DMS79 treated with DMSO at 0.1 percent for 48 hours (cell line): ENCODE measurements around the gene PLCB4.

ENCODE experiments used
- DNase-seq: peaks from one replicate; lab custom pipeline; 2025; lab: John Stamatoyannopoulos, UW

Gene PLCB4

DNA sequence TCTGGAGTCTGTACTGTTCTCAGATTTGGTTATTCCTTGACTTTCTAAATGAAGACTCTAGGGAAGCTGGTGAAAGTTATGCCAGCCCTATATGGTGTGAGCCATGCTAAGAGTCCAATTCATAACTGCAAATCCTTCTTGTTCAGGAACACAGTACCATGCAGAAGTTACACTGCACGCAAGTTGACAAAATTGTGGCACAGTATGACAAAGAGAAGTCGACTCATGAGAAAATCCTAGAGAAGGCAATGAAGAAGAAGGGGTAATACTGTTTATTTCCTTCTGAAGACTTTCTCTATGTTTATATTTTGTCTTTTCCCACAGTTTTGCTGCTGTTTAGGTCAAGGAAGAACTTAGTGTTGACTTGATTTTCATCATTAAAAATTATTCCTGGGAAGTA is 384.3 kb downstream of the PLCB4 start:
- DNase-seq: no peak

DNA sequence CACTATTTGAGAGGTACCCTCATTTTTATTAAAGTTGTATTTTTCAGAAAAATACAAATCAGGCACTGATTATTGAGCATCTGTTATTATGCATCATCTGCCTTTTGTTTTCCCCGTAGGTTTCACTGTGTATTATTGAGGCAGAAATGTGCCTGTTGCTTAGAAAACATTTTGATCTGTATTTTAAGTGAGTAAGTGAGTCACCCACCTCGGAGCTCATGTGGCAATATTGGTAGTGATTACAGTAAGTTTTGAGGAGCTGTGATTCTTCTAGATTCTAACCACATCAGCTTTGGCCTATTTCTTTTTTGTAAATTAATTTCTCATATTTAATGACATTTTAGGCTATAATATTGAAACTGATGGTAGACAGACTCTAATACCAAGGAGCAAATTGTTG is 385.9 kb downstream of the PLCB4 start:
- DNase-seq: no peak

DNA sequence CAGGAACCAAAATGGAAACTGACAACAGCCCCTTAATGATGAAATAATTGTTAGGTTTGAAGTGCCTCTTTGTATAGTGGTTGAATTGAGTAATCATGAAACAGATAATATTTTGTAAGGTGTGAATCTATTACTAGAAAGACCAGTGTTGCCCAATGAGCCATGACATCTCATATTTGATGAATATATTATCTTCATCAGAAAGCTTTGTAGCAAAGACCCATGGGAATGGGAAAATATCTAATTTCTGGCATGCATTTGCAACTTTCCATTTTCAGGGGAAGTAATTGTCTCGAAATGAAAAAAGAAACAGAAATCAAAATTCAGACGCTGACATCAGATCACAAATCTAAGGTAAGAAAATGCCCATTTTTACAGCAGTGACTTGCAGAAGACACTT is 388.2 kb downstream of the PLCB4 start:
- no peak for DNase-seq

DNA sequence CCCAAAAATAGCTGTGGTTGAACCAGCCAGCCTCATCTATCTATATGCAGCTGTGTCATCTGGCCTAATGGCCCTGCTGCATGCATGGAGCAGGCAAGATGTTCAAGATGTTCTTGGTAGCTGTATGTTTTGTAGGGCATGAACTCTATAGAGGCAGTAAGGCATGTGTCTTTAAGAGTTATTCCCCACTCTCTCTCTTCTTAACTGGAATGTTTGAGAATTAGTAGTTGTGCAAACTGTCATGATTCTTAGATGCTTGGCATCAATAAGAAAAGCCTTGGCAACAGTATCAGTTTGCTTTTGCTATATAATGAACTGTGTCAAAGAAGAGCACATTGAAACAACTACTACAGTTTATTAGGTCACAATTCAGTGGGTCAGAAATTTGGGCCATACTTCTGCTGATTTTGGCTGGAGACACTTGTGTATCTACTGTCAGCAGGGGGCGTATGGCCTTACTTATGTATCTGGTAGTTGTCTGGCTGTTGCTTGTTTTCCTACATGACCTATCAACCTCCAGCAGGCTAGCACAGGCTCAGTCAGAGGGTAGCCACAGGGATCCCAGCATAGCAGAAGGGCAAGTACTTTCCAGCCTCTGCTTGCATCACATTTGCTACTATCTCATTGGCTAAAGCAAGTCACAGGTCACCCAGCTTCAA is 389.4 kb downstream of the PLCB4 start:
- DNase-seq: no peak

DNA sequence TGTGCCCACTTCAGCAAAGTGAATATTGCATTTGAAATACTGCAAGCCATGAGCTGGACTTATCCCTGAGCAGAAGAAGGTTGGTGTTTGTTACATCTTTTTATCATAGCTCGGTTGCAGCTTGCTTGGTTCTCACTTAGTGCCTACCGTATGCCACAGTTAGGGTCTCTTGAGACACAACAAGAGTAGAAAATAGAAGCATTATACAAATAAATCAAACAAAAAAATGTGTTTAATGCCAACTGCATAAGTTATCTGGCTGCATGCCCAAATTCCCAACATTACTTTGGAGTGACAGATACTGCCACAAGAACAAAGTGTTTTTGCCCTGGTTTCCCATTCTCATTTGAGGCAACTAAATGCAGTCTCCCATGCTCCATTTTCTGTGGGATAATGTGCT is 391.6 kb downstream of the PLCB4 start:
- DNase-seq: no peak

DNA sequence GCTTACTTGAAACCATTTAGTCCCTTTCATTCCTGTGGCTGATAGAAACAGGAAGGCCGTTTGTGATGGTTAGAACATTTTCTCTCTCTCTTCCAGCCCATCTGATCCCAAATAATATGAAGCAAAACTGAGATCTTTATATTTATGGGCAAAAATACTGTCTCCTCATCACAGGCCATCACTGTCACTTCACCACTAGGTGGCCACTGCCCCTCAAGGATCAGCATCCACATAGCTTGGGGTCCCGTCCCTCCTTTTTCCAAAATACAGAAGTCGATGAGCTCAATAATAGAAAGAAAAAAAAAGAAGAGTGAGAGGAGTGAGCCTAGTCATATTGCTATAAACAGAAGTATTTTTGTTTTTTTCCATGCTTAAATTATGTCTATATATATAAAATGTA is 399.1 kb downstream of the PLCB4 start:
- DNase-seq: no peak

DNA sequence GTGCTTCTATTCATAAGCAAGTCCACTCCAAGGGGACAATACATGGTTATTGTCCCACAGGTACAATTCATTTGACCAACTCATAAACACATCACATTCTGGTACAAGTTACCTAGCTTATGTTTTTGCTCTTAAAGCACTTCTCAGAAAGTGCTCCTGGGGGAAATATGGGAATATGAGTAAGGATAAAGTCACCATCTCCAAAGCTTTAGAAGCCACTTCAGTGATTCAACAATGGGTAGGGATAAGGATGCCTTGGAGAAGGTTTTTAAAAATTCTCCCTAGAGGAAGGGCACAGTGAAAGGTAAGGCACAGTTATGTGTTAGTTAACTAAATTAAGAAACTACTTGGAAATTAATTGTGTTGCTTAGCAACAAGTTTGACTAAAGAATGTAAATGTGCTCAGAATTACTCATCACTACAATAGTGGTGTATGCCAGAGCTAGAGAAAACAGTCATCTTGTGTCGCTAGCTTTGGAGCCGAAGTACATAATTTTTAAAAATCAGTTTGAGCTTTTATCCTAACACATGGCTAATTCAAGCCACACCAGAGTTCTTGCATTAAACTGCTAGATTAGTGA is 406.0 kb downstream of the PLCB4 start:
- DNase-seq: no peak

DNA sequence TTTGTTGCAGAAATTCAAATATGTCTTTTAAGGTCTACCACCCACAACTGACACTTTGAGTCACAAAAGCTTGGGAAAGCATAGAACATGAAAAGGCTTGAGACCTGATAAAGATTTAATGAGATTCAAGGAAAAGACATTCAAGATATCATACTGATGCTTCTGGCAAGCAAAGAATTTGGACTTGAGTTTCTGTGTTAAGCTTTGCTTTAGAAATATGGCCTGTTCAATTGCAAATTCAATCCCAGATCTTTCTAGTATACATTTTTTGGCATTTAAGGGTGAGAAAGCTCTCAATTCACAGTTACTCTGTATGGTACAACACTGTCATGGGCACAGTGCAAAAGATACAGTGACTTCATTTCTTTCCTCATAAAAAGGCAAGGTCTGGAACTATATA is 406.6 kb downstream of the PLCB4 start:
- no peak for DNase-seq

DNA sequence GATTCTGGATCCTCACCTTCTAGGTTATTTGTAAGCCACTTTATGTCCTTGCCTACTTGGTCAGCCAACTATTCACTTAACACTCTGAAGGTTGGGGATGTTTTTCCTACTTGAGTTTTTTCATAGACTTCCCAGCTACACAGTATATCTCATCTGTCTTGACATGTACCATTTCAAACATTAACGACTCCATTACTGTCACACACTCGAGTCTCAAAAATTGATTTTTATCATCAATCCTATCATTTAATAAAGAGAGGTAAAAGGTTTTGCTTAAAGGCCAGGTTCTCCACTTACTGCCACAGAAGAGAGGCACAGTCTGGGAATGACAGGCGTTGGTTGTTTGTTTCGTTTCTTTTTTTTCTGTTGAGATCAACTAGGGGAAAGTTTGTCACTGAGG is 407.3 kb downstream of the PLCB4 start:
- no peak for DNase-seq

DNA sequence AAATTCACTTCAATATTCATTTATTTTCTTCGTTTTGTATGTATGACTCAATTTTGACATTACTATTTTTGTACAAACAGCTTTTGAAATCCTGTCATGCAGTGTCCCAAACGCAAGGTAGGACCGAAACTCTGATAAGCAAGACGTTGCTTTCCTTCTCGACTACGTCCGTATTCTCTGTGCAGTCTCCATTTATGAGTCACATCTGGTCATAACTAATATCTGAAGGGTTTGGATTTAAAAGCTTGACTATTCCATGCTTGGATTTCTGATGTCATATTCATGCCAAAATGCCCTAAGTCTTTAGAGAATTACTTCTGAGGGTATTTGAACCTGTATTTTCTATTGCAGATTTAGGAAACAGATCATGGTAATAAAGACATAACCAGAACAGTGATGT is 407.8 kb downstream of the PLCB4 start:
- no peak for DNase-seq

DNA sequence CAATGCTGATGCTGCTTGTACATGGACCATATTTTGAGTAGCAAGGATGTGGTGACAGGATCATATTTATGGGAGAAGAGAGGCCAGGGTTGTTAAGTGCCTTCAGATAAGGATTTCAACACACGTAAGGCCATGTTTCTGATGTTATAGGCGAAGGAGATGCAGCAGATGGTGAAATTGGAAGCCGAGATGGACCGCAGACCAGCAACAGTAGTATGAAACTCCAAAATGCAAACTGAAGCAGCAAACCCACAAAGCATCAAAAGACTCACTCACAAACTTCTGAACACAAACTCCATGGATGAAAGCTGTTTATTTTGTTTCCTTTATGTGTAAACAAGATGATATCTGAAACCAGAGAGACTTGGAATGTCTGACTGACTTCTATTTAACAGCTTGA is 409.9 kb downstream of the PLCB4 start:
- no peak for DNase-seq

DNA sequence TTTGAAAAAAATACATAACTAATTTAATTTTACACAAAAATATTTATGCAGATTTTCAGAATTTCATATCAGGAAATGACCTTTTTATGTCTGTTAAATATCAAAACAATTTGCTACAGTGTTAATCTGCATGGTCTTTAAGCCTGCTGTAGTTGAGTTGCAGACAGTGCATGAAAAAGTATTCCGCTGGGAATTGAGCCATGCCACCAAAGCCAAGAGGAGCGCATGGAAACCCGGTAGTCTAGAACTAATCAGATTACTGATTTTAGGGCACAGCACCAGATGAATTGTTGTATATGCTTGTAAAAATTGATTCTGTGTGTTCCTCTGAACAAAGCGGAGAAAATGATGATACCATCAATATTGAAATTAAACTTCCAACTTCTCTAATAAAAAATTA is 411.2 kb downstream of the PLCB4 start:
- DNase-seq: no peak

DNA sequence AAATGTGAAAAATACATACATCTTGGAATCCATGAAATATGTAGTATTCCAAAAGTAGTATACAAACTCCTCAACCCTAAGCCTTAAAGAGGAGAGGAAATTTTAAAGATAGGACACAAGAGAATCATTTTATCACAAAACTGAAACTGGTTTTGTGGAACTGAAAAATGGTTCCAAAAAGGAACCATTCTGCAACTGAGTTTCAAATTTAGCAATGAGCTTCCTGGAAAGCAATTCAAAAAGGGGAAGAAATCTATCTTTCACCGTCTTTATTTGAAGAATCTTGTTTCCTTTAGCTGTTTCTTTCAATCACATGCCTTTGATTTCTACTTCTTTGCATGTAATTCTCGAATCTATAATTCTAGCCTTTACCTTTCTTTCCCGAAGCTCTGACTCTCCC is 413.3 kb downstream of the PLCB4 start:
- DNase-seq: no peak

DNA sequence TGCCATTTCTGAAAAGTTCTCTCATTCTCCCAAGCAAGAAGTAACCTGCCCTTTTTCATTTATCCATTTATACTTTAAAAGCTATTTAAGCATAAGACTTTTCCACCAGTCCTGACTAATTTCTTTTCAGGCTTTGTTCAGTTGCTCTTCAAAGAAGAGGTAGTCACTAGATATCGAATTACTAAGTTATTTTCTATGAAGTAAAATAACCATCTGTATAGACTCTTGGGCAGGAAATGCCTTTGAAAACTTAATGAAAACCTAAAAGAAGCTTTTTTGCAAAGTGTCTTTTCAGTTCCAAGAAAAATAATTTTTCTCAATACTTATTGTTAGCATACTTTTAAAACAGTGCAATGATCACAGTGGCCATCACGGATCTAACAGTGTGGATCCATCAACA is 414.2 kb downstream of the PLCB4 start:
- DNase-seq: no peak

DNA sequence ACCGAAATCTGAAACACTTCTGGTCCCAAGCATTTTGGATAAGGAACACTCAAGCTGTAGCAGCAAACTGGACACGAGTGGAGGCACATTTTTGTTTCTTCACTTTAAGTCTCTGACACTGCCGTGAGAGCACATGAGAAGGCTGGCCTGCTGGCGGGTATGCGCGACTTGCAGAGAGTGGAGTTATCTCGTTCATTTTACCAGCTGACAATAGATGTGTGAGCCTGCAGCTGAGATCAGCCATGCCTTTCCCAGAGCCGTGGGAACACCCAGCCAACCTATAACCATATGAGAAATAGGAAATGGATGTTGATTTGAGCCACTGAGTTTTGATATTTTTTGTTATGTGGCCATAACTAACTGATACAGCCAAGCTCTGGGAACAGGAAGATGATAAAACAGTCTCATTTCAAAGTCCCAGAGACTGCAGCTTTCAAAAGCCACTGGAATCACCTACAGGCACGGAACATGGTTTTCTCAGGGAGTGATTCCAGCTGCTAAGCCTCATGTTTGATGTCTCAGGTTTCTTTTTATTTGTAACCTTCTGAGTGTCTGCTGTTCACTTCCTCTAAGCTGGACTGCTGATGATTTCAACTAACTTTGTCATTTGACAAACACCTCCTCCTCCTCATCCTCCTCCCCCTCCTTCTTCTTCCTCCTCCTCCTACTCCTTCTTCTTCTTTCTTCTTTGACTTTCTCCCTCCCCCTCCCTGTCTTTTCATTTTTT is 416.9 kb downstream of the PLCB4 start:
- no peak for DNase-seq

DNA sequence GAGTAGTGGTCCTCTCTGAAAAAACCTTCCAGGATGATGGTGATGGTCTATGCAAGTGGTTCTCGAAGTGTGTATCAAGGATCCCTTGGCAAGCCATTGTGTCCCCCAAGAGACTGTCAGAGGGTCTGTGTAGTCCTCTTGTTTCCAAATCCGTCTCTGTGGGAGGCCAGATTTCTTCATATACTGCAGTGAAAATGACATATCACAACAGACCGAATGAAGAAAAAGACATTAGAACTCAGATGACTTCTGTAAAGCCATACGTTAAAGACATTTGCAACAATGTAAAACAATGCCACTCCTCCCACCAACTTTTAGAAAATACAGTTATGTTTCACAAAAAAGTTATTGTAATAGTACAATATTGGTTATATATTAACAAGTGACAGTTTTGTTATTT is 418.3 kb downstream of the PLCB4 start:
- DNase-seq: no peak

DNA sequence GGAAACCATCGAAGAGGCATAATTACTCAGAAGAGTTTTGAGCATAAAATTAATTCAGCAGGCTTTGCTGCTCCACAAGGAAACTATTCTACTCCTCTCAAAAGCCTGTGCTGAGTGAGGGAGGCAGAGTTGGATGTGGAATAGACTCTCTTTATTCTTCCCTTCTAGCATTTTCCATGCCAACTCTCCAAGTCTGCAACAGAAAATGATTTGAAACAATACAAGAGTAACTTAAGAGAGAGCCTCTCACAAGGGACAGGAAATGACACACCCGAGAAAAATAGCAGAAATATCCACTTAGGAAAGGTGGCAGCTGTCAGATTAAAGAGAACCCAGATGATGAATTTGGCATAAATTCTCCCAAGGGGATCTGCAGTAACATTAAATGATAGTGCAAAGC is 419.2 kb downstream of the PLCB4 start:
- DNase-seq: no peak

DNA sequence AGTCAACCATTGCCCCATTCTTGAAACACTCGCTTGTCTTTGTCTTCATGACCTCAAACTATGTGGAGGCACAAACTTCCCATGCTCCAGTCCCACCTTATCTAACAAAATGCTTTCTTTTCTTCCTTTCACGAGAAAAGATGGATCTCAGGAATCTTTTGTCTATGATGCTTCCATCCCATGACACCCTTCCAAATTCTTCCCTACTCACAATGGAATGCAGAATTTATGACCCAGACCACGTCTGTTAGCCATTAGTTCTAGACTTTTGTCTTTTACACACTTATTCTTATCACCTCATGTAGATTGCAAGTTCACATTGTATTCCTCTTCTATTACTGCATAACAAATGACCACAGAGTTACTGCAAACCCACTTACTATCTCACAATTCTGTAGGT is 421.3 kb downstream of the PLCB4 start:
- no peak for DNase-seq

DNA sequence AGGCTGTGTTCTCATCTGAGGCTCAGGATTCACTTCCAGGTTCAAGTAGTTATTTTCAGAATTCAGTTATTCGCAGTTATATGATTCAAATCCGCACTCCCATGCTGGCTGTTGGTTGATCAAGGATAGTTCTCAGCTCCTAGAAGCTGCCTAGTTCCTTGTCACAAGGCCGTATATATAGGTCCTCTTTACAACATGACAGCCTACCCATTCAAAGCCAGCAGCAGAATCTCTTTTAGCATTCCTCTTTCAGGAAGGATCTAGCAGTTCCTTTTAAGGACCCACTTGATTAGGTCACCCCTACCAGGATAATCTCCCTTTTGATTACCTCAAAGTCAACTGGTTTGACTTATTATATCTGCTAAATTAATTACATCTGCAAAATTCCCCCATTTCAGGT is 421.7 kb downstream of the PLCB4 start:
- no peak for DNase-seq

DNA sequence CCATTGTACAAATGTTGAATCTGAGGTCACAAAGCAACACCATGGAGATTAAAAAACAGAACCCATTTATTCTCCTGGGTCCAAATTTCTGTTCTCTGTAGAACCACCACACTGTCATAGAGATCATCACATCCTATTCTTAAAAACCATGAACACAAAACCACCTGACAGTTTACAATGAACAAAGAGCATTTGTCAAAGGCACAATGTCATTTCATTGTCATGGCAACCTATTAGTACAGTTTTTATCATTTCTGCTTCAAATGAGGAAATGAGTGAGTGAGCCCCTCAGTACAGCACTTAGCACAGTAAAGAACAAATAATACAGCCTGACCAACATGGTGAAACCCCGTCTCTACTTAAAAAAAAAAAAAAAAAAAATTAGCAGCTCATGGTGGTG is 422.4 kb downstream of the PLCB4 start:
- DNase-seq: no peak

DNA sequence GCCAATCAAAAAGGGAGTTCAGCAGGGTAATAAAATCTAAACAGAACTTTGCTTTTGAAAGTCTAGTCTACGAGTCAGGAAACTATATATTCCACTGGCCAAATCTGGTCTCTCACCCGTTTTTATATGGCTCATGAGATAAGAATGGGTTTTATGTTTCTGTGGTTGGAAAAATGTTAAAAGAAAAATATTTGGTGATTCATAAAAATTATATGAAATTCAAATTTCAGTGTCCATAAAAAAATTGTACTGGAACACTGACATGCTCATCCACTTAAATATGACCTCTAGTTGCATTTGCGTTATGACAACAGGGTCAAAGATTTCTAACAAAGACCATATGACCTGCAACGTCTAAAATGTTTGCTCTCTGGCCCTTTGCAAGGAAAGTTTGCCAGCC is 423.2 kb downstream of the PLCB4 start:
- DNase-seq: no peak

DNA sequence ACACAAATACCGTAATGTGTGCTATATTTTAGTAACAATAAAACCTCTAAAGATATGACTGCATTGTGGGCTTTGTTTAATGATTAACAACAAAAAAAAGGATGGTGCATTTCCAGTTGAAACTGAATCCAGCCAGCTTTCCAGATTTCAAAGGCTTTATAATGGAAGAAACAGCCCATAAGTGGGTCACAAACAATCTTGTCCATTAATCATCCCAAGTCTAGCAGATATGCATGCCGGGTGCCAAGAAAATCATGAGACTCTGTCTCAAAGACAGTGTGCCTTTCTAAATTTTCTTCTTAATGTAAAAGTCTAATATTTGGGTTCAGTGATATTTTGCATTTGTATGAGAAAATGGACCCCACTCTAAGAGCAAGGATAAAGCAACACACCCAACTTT is 424.9 kb downstream of the PLCB4 start:
- DNase-seq: no peak

DNA sequence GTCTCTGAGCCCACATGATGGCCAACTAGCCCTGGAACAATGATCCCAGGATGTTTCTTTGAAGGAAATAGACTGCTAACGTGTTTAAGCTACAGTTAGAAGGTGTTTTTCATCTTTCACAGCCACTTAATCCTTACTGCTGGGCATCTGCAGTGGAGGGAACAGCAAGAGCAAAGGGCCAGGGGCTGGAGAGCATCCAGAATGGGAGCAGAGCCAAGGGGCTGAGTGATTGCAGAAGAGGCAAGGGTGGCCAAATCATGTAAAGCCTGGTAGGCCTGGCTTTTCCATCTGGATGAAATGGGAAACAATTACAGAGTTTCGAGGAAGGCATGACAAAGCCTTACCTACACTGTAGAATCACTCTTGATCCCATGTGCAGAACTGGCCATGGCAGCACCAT is 426.8 kb downstream of the PLCB4 start:
- DNase-seq: no peak

DNA sequence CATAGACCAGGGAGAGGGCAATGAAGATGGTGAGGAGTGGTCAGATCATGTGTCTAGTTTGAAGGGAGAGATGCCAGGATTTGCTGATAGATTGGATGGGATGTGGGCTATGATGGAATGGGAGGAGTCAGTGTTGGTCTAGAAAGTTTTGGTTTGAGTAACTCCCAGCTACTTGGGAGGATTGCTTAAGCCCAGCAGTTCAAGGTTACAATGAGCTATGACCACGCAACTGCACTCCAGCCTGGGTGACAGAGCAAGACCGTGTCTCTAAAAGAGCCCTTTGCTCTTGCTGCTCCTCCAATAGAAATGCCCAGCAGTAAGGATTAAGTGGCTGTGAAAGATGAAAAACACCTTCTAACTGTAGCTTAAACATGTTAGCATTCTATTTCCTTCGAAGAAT is 427.3 kb downstream of the PLCB4 start:
- DNase-seq: no peak
